HG02759 (cell line): Measurements from ENCODE around the gene EXOC6.

ENCODE experiments used
- ATAC-seq: cut with Tn5 transposase; IDR thresholded peaks from one replicate; pipeline ENCODE4 v1.9.1; 2021; ENCODE audit warnings: mild to moderate bottlenecking, moderate library complexity; ENCODE audit not compliant: unreplicated experiment

The EXOC6 gene

GRCh38 chr10:92848441-92849233 lies at the start of gene EXOC6:
Gene EXOC6 (plus strand): TSS chr10:92848520. CDS start chr10:92848534, 14 bp downstream.
- ATAC-seq: peak; percentile 86

GRCh38 chr10:92799568-92799967 lies 48.8 kb upstream of the EXOC6 start:
- ATAC-seq: no peak

GRCh38 chr10:92800134-92800733 lies 48.1 kb upstream of the EXOC6 start:
- ATAC-seq: no peak

- ATAC-seq: no peak
Observed at GRCh38 chr10:92801978-92802872, 46.1 kb upstream of the EXOC6 start.

GRCh38 chr10:92809840-92810239 lies 38.5 kb upstream of the EXOC6 start:
- ATAC-seq: no peak

GRCh38 chr10:92810934-92811532 lies 37.3 kb upstream of the EXOC6 start:
- ATAC-seq: peak; percentile 43

GRCh38 chr10:92811986-92812385 lies 36.3 kb upstream of the EXOC6 start:
- ATAC-seq: no peak

GRCh38 chr10:92813979-92814378 lies 34.3 kb upstream of the EXOC6 start:
- no peak for ATAC-seq

- ATAC-seq: no peak
Observed at GRCh38 chr10:92814790-92815189, 33.5 kb upstream of the EXOC6 start.

GRCh38 chr10:92816091-92816531 lies 32.2 kb upstream of the EXOC6 start:
- no peak for ATAC-seq

GRCh38 chr10:92822060-92822634 lies 26.2 kb upstream of the EXOC6 start:
- no peak for ATAC-seq

- no peak for ATAC-seq
Observed at GRCh38 chr10:92822964-92823363, 25.4 kb upstream of the EXOC6 start.

GRCh38 chr10:92826061-92826460 lies 22.3 kb upstream of the EXOC6 start:
- no peak for ATAC-seq

GRCh38 chr10:92826504-92826903 lies 21.8 kb upstream of the EXOC6 start:
- ATAC-seq: no peak

GRCh38 chr10:92829042-92829785 lies 19.1 kb upstream of the EXOC6 start:
- no peak for ATAC-seq

- ATAC-seq: no peak
Observed at GRCh38 chr10:92829786-92830377, 18.4 kb upstream of the EXOC6 start.

- ATAC-seq: no peak
Observed at GRCh38 chr10:92830478-92831389, 17.6 kb upstream of the EXOC6 start.

- no peak for ATAC-seq
Observed at GRCh38 chr10:92832121-92832520, 16.2 kb upstream of the EXOC6 start.
